ENCODE results near the gene KRTAP9-9. TPM values are rescaled to one million over a fixed set of nuclear protein-coding genes. Genes with fewer than 3 reads are reported as not detected.
"Not testable (repeated sequence)": the region's sequence is repeated elsewhere in the genome, so short reads cannot be mapped to it uniquely, and the experiment has no call there.

Gene KRTAP9-9
- total and polyA plus RNA-seq, 9 of the 15 experiments (the other 6 are each of a cell fraction or from before 2014, with no cell fraction given), result not detected

DNA sequence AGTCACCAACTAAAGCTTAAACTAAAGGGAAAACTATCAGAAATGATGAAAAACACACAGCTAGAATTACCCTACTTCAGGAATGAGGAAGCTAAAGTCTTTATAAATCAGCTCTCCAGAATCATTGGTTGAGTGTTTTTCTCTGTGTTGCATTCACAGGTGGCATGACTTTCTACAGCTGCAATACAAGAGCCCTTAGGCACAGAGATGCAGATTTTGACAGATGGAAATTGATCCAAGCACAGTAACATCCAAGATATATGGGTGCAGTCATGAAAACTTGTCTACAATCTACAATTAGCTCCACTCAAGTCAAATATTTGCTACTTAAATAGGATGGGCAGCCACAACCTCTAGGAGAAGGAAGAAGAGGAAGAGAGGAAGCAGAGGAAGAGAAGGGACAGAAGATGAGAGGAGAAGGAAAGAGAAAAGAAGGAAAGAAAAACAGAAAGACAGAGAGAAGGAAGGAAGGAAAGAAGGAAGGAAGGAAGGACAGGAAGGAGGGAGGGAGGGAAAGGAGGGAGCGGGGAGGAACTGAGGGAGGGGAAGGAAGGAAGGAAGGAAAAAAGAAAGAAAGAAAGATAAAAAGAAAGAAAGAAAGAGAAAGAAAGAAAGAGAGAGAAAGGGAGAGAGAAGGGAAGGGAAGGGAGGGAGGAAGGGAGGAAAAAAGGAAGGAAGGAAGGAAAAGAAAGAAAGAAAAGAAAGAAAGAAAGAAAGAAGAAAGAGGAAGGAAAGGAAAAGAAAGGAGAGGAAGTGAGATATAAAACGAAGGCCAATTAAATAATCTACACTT lies 8.0 kb upstream of the KRTAP9-9 start:
- H2AFZ ChIP-seq (ENCODE audit: low read depth, low read length); H3K9ac ChIP-seq (ENCODE audit: insufficient read depth in 1 of 2, low read depth in 2 of 2, low read length in 2 of 2); POLR2A ChIA-PET; H3K4me1 ChIP-seq (replicated peaks in 1 of 2; ENCODE audit: control insufficient read depth in 2 of 2, insufficient read depth in 2 of 2, low read length in 2 of 2); H3K36me3 ChIP-seq (ENCODE audit: control insufficient read depth, insufficient read depth, low read length); H3K27me3 ChIP-seq (ENCODE audit: control insufficient read depth in 2 of 2, insufficient read depth in 2 of 2, low read length in 2 of 2); BruUV-seq (replicated peaks); in situ Hi-C loops (cut with MboI); H3K9me1 ChIP-seq (ENCODE audit: control insufficient read depth, insufficient read depth, low read length); H3K4me2 ChIP-seq (ENCODE audit: insufficient read depth, low read length); intact Hi-C loops (cut with micrococcal nuclease); CTCF ChIA-PET (ENCODE audit: low intra/inter-chr PET ratio); H3K27ac ChIP-seq (ENCODE audit: extremely low read depth, low read depth, low read length); H3K79me2 ChIP-seq (ENCODE audit: control insufficient read depth, insufficient read depth, low read length); FAIRE-seq; H4K20me1 ChIP-seq (replicated peaks; ENCODE audit: control insufficient read depth, insufficient read depth, low read length); ATAC-seq; H3K9me3 ChIP-seq (replicated peaks; ENCODE audit: control insufficient read depth, insufficient read depth, low read depth, low read length); H3K4me3 ChIP-seq; DNase-seq (ENCODE audit: extremely low read depth in 1 of 4, low spot score in 3 of 4): not testable (repeated sequence)
- 0% methylated on average over 2 of the region's 2 CpGs for WGBS (ENCODE audit: insufficient coverage, low coverage, missing lambda C conversion rate)
- TF ChIP-seq, protein P1, sequence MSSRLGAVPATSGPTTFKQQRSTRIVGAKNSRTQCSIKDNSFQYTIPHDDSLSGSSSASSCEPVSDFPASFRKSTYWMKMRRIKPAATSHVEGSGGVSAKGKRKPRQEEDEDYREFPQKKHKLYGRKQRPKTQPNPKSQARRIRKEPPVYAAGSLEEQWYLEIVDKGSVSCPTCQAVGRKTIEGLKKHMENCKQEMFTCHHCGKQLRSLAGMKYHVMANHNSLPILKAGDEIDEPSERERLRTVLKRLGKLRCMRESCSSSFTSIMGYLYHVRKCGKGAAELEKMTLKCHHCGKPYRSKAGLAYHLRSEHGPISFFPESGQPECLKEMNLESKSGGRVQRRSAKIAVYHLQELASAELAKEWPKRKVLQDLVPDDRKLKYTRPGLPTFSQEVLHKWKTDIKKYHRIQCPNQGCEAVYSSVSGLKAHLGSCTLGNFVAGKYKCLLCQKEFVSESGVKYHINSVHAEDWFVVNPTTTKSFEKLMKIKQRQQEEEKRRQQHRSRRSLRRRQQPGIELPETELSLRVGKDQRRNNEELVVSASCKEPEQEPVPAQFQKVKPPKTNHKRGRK (tag; IDR thresholded peaks at IDR 0.05), result peak; percentile 82

DNA sequence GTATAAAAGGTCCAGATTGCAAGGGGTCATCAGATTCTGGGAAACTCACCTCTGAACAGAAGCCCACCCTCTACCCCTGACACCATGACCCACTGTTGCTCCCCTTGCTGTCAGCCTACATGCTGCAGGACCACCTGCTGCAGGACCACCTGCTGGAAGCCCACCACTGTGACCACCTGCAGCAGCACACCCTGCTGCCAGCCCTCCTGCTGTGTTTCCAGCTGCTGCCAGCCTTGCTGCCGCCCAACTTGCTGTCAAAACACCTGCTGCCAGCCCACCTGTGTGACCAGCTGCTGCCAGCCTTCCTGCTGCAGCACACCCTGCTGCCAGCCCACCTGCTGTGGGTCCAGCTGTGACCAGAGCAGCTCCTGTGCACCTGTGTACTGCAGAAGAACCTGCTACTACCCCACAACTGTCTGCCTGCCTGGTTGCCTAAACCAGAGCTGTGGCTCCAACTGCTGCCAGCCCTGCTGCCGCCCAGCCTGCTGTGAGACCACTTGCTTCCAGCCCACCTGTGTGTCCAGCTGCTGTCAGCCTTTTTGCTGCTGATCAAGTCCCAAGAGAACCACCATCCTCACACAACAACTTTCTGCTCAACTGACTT lies 5.4 kb upstream of the KRTAP9-9 start, which contains the start of gene KRTAP9-4:
Gene KRTAP9-4, plus strand, starts transcription at position 51 of the 604 bp plus-strand sequence. Its CDS starts 34 bp downstream, at position 85.
- H3K27ac ChIP-seq (ENCODE audit: extremely low read depth, low read depth, low read length); DNase-seq (ENCODE audit: extremely low read depth in 1 of 4, low spot score in 3 of 4); CTCF ChIA-PET (ENCODE audit: low intra/inter-chr PET ratio); H3K9me3 ChIP-seq (replicated peaks; ENCODE audit: control insufficient read depth, insufficient read depth, low read depth, low read length); H3K79me2 ChIP-seq (ENCODE audit: control insufficient read depth, insufficient read depth, low read length); FAIRE-seq; POLR2A ChIA-PET; ATAC-seq; H3K27me3 ChIP-seq (ENCODE audit: control insufficient read depth in 2 of 2, insufficient read depth in 2 of 2, low read length in 2 of 2); H2AFZ ChIP-seq (ENCODE audit: low read depth, low read length); H3K9me1 ChIP-seq (ENCODE audit: control insufficient read depth, insufficient read depth, low read length); H3K4me3 ChIP-seq; H4K20me1 ChIP-seq (replicated peaks; ENCODE audit: control insufficient read depth, insufficient read depth, low read length); BruUV-seq (replicated peaks); H3K4me2 ChIP-seq (ENCODE audit: insufficient read depth, low read length); intact Hi-C loops (cut with micrococcal nuclease); H3K36me3 ChIP-seq (ENCODE audit: control insufficient read depth, insufficient read depth, low read length); H3K9ac ChIP-seq (ENCODE audit: insufficient read depth in 1 of 2, low read depth in 2 of 2, low read length in 2 of 2); H3K4me1 ChIP-seq (replicated peaks in 1 of 2; ENCODE audit: control insufficient read depth in 2 of 2, insufficient read depth in 2 of 2, low read length in 2 of 2); in situ Hi-C loops (cut with MboI): not testable (repeated sequence)
- 0% methylated on average over 2 of the region's 2 CpGs for WGBS (ENCODE audit: insufficient coverage, low coverage, missing lambda C conversion rate)
